Stimulated activated CD4-positive, alpha-beta T cell treated with anti-CD3 and anti-CD28 coated beads, TNF-alpha, amount 100 ng/mL, for 4 hours (primary cell): ENCODE data around the gene EVA1C.
"Not testable (repeated sequence)": the region's sequence is repeated elsewhere in the genome, so short reads cannot be mapped to it uniquely, and the experiment has no call there.

Experiments
- DNase-seq, 3 experiments: peaks; one replicate each; pipeline ENCODE4 v3.0.0-alpha.2; 2020; ENCODE audit warnings: low read depth in 3 of 3

EVA1C gene

GRCh38 chr21:32462564-32462963 is 50.1 kb downstream of the EVA1C start:
- not testable (repeated sequence) for DNase-seq

- DNase-seq = no peak
Observed at GRCh38 chr21:32463367-32463766, 50.9 kb downstream of the EVA1C start.

GRCh38 chr21:32463889-32464300 is 51.4 kb downstream of the EVA1C start:
- no peak for DNase-seq

- no peak for DNase-seq
Observed at GRCh38 chr21:32467291-32467690, 54.8 kb downstream of the EVA1C start.

- no peak for DNase-seq
Observed at GRCh38 chr21:32468681-32469111, 56.2 kb downstream of the EVA1C start.

GRCh38 chr21:32469628-32470027 is 57.1 kb downstream of the EVA1C start:
- no peak for DNase-seq

GRCh38 chr21:32470206-32470605 is 57.7 kb downstream of the EVA1C start:
- DNase-seq = no peak

GRCh38 chr21:32472890-32473765 is 60.6 kb downstream of the EVA1C start:
- DNase-seq = no peak

- DNase-seq = no peak
Observed at GRCh38 chr21:32474179-32475059, 61.9 kb downstream of the EVA1C start.

GRCh38 chr21:32475162-32475812 is 62.8 kb downstream of the EVA1C start:
- no peak for DNase-seq

- no peak for DNase-seq
Observed at GRCh38 chr21:32476661-32477423, 64.3 kb downstream of the EVA1C start.

GRCh38 chr21:32477424-32477745 is 64.9 kb downstream of the EVA1C start:
- DNase-seq = no peak

GRCh38 chr21:32481875-32482408 is 69.4 kb downstream of the EVA1C start:
- no peak for DNase-seq

- DNase-seq = no peak
Observed at GRCh38 chr21:32482565-32483292, 70.2 kb downstream of the EVA1C start.

- no peak for DNase-seq
Observed at GRCh38 chr21:32483293-32483595, 70.7 kb downstream of the EVA1C start.

GRCh38 chr21:32484706-32485380 is 72.3 kb downstream of the EVA1C start:
- no peak for DNase-seq

- DNase-seq = no peak
Observed at GRCh38 chr21:32492376-32492775, 79.9 kb downstream of the EVA1C start.

GRCh38 chr21:32494934-32495709 is 82.6 kb downstream of the EVA1C start:
- no peak for DNase-seq

GRCh38 chr21:32496568-32496967 is 84.1 kb downstream of the EVA1C start:
- no peak for DNase-seq
